ENCODE measurements around the gene DNAJC25. TPM values are rescaled to one million over a fixed set of nuclear protein-coding genes. Genes with fewer than 3 reads are reported as not detected.

Gene DNAJC25
- total and polyA plus RNA-seq, 2 of the 8 experiments (the other 6 are each of a cell fraction or from before 2014, with no cell fraction given), result 2.7 to 6.2 TPM

- TF ChIP-seq CHD7 (IDR thresholded peaks at IDR 0.05; ENCODE audit: insufficient replicate concordance, low read length), result no peak
Measured at GRCh38 chr9:111683392-111683791, 52.3 kb downstream of the DNAJC25 start (continued).
